Non-pigmented ciliary epithelial cell (primary cell): ENCODE data around the gene PRKCE.

Experiments used
- DNase-seq: peaks from one replicate; pipeline ENCODE4 v3.0.0-alpha.2; 2010; ENCODE audit warnings: low read depth

Gene PRKCE

GRCh38 chr2:45992021-45992740 lies 340.7 kb downstream of the PRKCE start:
- DNase-seq = peak; percentile 42

DNA sequence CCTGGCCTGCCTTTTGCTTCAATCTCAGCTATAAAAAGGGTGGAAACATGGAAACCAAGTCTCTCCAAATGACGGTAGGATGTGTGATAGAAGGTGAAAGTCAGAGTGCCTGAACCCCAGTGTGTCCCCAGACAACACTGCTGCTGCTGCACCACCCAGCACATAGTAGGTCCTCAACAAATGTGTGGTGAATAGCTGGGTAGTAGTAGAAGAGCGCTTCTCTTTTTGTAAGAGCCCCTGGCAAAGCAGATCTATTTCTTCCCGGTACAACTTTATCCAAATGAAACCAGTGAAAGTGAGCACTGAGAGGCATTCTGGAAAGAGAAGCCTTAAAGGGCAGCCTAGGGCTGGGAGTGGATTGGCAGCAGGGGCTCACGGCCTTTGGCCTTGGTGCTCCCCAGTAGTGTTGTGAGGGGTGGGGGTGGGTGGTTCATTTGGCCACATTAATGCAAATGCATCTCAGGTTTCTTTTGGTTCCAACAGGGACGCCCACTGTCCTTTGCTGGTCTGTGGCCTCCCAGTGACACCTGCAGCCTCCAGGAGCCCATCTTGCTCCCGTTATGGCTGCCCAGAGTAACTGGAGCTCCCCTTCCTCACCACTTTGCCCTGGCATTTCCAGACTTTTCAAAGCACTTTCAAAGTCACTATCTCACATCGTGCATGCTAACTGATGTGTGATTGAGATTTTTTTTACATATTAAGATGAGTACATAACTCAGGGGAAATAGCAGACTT lies 341.4 kb downstream of the PRKCE start:
- DNase-seq = no peak

GRCh38 chr2:45993476-45993991 lies 342.1 kb downstream of the PRKCE start:
- DNase-seq = peak; percentile 64

GRCh38 chr2:45994060-45994459 lies 342.6 kb downstream of the PRKCE start:
- no peak for DNase-seq

- DNase-seq = no peak
Measured at GRCh38 chr2:46000660-46001059, 349.2 kb downstream of the PRKCE start.

DNA sequence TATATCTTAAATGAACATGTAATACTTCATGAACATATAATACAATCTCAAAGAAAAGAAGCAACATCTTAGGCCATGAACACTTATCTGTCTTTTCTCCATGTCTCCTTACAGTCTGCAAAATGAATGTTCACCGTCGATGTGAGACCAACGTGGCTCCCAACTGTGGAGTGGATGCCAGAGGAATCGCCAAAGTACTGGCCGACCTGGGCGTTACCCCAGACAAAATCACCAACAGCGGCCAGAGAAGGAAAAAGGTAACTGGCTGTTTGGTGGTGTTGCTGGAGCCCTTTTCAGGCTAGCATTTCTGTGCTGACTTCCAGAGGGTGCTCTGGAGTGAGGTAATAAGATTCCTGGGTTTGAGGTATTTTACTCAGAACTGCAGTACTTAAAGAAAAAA lies 349.8 kb downstream of the PRKCE start:
- no peak for DNase-seq

DNA sequence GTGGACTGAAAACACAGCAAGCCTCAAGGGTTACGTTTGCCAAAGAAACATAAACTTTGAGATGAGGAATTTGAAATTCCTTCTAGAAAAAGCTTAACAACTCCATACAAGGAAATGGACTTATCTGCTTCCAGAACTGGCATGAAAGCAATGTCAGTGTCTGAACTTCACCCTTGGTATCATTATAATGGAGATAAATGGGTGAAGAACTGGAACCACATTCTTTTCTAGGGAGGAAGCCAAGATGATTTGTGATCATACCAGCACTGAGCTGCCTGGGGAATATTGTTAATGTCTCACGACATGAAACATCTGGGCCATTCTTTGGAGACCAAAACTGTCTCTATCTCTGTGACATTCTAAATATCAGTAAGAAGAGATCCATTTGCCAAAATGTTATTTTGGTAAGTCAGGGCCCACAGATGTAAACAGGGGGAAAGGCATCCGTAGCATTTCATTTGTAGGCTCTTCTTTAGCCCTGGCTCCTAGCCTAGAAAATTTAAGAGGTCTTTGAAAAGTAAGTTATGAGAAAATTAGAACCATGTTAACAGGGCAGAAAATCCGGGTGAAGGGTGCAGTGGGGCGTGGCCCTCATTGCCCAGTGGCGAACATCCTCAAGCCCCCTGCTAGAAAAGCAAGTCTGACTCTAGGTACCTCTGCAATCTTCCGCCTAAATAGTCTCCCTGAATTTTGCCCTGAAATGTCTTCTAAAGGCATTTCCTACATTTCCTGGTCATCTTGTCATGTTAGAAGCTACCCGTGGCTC lies 350.4 kb downstream of the PRKCE start:
- no peak for DNase-seq

DNA sequence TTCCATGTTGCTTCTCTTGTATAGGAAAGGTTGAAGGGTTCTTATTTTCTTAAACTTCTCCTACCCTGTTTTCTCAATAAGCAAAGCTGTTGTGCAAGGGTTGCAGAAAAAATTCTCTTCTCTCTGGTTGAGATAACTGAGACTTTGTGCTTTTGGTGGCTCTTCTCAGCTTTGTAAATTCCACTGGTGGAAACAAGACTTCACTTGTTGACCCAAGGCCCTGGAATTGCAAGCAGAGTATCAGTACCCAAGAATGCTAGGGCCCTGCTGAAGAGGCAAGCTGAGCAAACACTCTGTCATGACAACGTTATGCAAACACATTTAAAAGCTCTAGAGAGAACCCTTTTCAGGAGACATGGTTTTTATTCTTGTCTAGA lies 351.0 kb downstream of the PRKCE start:
- no peak for DNase-seq

DNA sequence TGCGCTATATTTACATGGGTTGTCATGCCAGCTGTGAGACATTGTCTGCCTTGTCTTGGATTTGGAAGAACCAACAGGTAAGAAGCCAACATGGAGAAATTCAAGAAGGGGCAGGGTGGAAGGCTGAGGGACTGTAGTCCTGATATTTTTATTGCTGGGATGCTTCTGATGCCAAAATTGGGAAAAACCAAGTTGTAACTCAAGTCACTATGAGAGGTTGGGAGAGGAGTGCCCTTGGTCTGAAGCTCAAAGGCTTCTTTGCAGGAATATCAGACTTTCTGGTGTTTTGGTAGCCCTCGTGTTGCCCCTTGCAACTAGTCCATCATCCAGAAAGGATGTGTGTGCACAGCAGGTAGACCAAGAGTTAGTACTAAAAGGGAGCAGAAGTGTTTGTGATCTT lies 351.5 kb downstream of the PRKCE start:
- DNase-seq = no peak

DNA sequence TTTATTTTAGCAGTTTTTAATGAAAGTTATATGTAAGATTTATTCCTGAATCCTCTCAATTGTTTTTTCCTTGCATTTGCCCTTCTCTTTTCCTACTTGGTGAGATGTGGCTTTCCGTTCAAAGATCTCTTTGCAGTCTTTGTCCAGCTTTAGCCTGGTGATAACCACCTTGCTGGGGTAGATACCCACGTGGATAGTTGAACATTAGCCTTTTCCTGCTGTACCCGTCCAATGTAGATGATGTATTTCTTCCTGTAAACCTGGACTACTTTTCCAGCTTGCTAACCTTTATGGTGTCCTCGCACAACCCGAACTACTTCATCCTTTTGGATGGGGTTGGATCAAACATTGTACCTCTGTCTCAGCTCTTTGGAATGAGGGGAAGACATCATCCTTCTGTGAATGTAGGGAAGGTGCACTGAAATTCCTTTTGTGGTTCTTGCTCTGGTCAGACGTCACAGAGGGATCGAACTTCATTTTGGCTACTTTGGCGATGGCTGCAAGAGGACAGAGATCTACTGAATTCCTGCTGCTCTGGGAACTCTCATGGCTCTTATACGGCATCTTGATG lies 352.5 kb downstream of the PRKCE start:
- DNase-seq = no peak

DNA sequence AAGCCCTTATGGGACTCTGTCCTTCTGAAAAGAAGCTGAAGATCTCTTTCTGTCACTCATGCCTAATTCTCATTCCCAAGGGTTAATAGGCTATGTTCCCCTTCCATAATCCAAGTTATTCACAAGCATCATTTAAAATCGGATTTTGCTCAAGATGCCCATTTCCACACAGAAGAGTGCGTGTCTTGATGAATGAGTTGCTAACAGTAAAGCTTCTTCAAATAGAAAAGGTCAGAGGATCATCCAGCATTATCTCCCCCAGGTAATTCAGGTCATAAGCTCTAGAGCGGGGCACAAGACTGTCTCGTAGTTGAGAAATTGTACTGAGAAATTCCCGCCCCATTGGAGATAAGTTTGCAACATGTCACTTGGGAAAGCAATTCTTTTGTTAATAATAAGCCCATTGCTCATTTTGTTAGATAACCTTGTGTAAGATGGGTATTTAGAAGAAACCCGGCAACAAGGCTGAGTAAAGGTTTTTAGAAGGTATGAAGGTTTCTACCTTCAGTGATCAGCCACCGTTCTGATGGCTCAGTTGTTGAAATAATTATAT lies 355.1 kb downstream of the PRKCE start:
- no peak for DNase-seq

DNA sequence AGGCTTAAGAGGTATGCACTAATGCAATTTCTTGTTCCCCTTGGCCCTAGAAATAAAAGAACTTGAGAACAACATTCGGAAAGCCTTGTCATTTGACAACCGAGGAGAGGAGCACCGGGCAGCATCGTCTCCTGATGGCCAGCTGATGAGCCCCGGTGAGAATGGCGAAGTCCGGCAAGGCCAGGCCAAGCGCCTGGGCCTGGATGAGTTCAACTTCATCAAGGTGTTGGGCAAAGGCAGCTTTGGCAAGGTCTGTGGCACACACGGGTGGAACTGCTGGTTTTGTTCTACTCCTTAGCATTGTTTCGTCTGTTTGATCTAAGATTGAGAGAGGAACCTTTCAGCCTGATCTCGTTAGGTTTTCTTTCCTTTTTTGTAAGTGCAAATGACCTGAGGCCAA lies 355.9 kb downstream of the PRKCE start:
- no peak for DNase-seq

DNA sequence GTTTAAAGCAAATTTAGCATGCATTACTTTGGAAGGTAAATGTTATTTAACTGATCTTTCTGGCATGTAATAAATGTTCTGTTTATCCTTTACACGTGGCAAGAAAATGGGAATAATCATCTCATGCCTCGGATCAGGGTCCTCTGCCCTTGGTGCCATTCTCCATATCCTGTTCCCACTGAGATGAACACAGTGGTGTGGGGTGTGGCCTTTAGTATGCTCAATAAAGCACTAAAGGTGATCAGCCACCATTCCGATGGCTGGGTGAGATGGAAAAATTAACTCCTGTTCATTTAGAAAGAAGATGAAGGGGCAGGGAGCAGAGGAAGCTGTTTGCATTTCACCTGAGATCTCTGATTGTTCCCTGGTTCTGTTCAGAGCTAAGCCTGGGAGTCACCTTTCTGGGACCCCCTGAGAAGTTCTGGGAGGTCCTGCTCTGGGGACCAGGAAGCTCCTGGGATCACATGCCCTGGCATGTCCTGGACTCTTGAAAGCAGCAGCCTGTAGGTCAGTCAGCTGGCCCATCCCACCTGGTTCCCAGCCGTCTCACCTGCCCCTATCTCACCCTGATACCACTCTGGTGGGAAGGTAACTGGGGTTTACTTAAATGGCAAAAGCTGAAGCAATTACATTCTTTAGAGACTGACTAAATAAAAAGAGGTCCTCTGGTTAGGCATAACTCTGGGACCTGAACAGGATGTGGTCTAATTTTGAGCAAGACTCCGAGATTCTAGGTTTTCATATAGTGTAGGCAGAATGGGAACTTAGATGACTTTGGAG lies 356.8 kb downstream of the PRKCE start:
- no peak for DNase-seq

GRCh38 chr2:46009315-46009714 lies 357.8 kb downstream of the PRKCE start:
- no peak for DNase-seq

DNA sequence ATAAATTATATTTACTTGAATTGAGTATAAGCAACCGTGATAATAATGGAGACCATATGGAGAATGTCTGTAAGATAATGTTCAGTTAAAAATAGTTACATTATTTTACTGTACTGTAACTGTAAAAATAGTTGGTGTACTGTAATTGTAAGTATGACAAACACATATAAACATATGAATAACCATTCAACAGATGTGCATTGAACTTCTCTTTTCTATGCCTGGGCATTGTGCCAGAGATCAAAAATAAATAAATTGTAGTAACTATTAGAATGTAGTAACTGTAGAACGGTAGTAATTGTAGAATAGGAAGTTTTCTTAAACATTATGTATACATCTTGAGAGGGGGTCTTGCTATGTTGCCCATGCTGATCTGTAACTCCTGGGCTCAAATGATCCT lies 358.3 kb downstream of the PRKCE start:
- no peak for DNase-seq

GRCh38 chr2:46010223-46010924 lies 358.9 kb downstream of the PRKCE start:
- DNase-seq = no peak

DNA sequence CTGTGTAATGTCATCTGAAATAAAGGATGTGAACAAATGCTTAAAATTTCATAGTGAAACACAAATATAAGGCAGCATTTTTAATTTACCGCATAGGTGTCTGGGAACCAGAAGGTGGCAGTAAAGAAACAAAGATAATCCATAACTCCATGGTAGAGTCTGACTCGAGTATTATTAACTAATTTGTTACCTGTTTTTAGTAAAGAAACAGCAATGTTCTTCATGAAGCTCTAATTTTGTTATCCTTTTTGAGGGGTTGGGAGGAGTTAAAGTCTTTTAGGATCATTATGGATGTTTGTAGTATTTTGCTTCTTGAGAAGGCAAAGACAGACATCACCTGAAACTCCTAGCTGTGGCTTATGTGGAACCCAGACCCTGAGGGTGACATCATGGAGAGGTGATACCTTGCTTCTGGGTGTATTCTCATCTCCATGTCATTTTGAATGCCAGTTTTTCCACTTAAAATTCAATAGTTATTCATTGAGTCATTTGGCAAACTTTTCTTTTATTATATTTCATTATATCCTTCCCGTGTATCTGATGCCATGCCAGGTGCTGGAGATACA lies 359.5 kb downstream of the PRKCE start:
- no peak for DNase-seq

DNA sequence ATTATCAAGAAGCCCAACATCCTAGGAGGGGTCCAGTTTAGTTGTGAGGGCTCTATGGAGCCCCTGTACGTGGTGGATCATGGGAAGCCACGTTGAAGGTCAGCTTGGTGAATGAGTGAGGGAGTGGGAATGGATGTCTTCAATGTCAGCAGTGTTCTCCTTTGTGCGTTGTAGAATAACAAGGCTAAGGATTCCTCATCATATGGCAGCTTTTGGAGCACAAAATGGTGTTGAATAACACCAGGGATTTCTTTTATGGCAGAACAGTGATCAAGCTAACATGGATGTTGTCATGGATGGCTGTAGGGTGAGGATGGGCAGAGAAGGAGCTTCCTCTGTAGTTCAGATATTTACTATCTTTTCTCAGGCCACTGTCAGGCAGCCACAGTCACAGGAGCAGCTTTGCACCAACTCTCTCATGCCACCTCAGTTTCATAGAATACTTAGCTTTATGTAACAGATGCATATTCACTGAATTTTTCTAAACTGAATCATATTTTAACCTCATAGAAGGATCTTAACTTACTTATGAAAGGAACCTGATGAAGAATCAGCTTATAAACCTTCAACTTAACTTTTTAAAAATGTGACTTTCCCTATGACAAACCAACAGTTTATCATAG lies 361.3 kb downstream of the PRKCE start:
- no peak for DNase-seq

DNA sequence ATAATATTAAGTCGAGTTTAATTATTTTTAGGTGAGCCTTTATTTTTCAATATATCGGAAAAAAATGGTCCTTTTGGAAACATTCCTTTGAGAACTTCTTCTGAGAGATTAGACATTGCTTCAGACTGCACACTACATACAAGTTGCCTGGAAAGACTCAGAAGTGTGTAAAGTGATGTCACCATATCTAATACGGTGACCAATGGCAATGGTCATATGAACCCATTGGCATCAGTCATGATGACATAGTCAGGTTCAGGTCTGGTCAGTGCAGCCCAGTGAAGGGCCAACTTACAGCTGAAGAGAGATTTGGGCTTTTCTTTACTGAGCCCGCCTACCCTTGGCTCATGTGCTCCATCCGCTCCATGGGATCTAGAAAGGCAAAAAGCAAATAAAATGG lies 362.3 kb downstream of the PRKCE start:
- DNase-seq = no peak
